Testis (tissue), 5 donors: Measurements from ENCODE around the gene HERPUD1. TPM values are rescaled to one million over a fixed set of nuclear protein-coding genes. Genes with fewer than 3 reads are reported as not detected.
"Not testable (repeated sequence)": the region's sequence is repeated elsewhere in the genome, so short reads cannot be mapped to it uniquely, and the experiment has no call there.

Experiments
- DNase-seq: peaks from one replicate; pipeline ENCODE4 v3.0.0-alpha.2; 2019
- H3K27ac ChIP-seq, 2 donors: fragments of 200-600 bp; sonication (generic); one replicate each; pipeline ENCODE4 v1.5.1; 2019
- H3K27me3 ChIP-seq: fragments of 200-600 bp; sonication (generic); one replicate; pipeline ENCODE4 v1.5.1; 2019
- H3K36me3 ChIP-seq: fragments of 200-600 bp; sonication (generic); one replicate; pipeline ENCODE4 v1.5.1; 2017; ENCODE audit warnings: low read depth; ENCODE audit errors: missing control alignments
- H3K4me1 ChIP-seq: fragments of 200-600 bp; sonication (generic); one replicate; pipeline ENCODE4 v1.5.1; 2019
- H3K4me3 ChIP-seq, 2 donors: fragments of 200-600 bp; sonication (generic); one replicate each; pipeline ENCODE4 v1.5.1; 2017 to 2019
- H3K9me3 ChIP-seq: fragments of 200-600 bp; sonication (generic); one replicate; pipeline ENCODE4 v1.5.1; 2017
- CTCF ChIP-seq, 3 experiments: fragments of 450-650 bp in 2 of 3; fragments of 200-600 bp in 1 of 3; sonication (generic) in 1 of 3; IDR thresholded peaks; one replicate each; pipeline ENCODE4 v1.5.1; 2016 to 2019; ENCODE audit warnings: antibody characterized with exemption in 3 of 3, mild to moderate bottlenecking in 2 of 3, moderate library complexity in 1 of 3
- POLR2A ChIP-seq: fragments of 450-650 bp; IDR thresholded peaks from one replicate; pipeline ENCODE4 v1.6.1; 2017; ENCODE audit warnings: antibody characterized with exemption, mild to moderate bottlenecking, moderate library complexity
- WGBS, 2 donors: methylation state at CpG; one replicate each; pipeline ENCODE4 v1.1.5; 2018; 5-methylcytosine and 5-hydroxymethylcytosine counted together
- intact Hi-C: fragments of 100-400 bp; cut with DNase I; formaldehyde crosslinking; loops from one replicate; pipeline ENCODE4 v1.15.1; 2023; ENCODE audit warnings: low total_unique reads
- long read RNA-seq, 2 donors: transcript quantifications; one replicate each; lab custom pipeline, GENCODE V29; 2026
- polyA plus RNA-seq: library from polyadenylated mRNA; stranded (reverse); fragments of 350-450 nt; fragmentation: Illumina TruSeq; extraction: RNeasy Lipid Tissue Mini Kit (QIAGEN cat#74804); gene quantifications from one replicate; pipeline ENCODE4 v1.2.3, GENCODE V29; 2014; ENCODE audit warnings: low read depth, low replicate concordance; ENCODE audit not compliant: insufficient read depth
- total RNA-seq, 2 donors: library from RNA; depleted of rRNA; stranded (reverse); fragments of >200 nt; gene quantifications; one replicate each; pipeline ENCODE4 v1.2.3, GENCODE V29; 2016

The HERPUD1 gene
- total RNA-seq (10 to 100 TPM; 68.0 to 90.8 TPM), polyA plus RNA-seq (88.9 TPM)
- long read RNA-seq, donor 1, transcript HERPUD1-204 (8 exons, 2,946 nt) = major isoform, 33 of 42 reads
- long read RNA-seq, donor 1, partial matches to known transcripts = 5 of 42 reads
- long read RNA-seq, donor 1, other reads (novel, unspliced or antisense) = 0 of 42 reads
- long read RNA-seq, donor 2, transcript HERPUD1-204 (8 exons, 2,946 nt) = major isoform, 12 of 16 reads
- long read RNA-seq, donor 2, partial matches to known transcripts = 0 of 16 reads
- long read RNA-seq, donor 2, other reads (novel, unspliced or antisense) = 0 of 16 reads

- no peaks in the 10 kb centered on the region for H3K36me3 ChIP-seq
- H3K9me3 ChIP-seq = no peaks in the 10 kb centered on the region
- H3K27ac ChIP-seq = peak within 1 kb of the TSS; percentile 92 to 98
- WGBS, 2 donors = 0% methylated on average over 13 to 37 of the region's 83 CpGs
- intact Hi-C loops = no loop called here
- H3K4me1 ChIP-seq = peaks cover 14% of the 10 kb centered on the region
- H3K27me3 ChIP-seq = no peaks in the 10 kb centered on the region
- TF ChIP-seq CTCF (IDR thresholded peaks at IDR 0.05) = peak in 2 of 3 experiments; percentile 5 to 6
- TF ChIP-seq POLR2A = peak; percentile 65
- H3K4me3 ChIP-seq = peak within 1 kb of the TSS; percentile 88 to 97
- peak; percentile 99 for DNase-seq
These were observed at the start of gene HERPUD1 for GRCh38 chr16:56931892-56932720. Gene HERPUD1, plus strand, starts transcription at chr16:56932142. Its CDS starts 103 bp downstream, at chr16:56932245.

- 100% methylated on average over 2 of the region's 2 CpGs; no CpG with 5 or more reads in 1 of the 2 donors for WGBS, 2 donors
These were observed 48.4 kb upstream of the HERPUD1 start for GRCh38 chr16:56883586-56883985.

GRCh38 chr16:56884026-56884582, 47.8 kb upstream of the HERPUD1 start:
- Histone ChIP-seq H3K36me3 (no peaks in the 10 kb centered on the region), H3K27ac (no peak overlapping the region), H3K4me1 (no peaks in the 10 kb centered on the region), H3K27me3 (no peaks in the 10 kb centered on the region), H3K4me3 (no peak overlapping the region), H3K9me3 (no peaks in the 10 kb centered on the region)
- 95 to 100% methylated on average over 7 to 11 of the region's 14 CpGs for WGBS, 2 donors
- TF ChIP-seq POLR2A (no peak), CTCF (IDR thresholded peaks at IDR 0.05) (no peak)
- intact Hi-C loops = no loop called here
- no peak for DNase-seq

More at GRCh38 chr16:56883586-56883985, 48.4 kb upstream of the HERPUD1 start:
- intact Hi-C loops = no loop called here
- TF ChIP-seq CTCF (IDR thresholded peaks at IDR 0.05) (no peak), POLR2A (no peak)
- no peak overlapping the region for H3K4me3 ChIP-seq
- H3K27me3 ChIP-seq = no peaks in the 10 kb centered on the region
- no peak for DNase-seq
- no peaks in the 10 kb centered on the region for H3K4me1 ChIP-seq
- no peak overlapping the region for H3K27ac ChIP-seq
- no peaks in the 10 kb centered on the region for H3K9me3 ChIP-seq
- no peaks in the 10 kb centered on the region for H3K36me3 ChIP-seq

- WGBS, 2 donors = 84 to 88% methylated on average over 13 of the region's 13 CpGs
- H3K27me3 ChIP-seq, H3K36me3 ChIP-seq, H3K27ac ChIP-seq, DNase-seq, H3K9me3 ChIP-seq, intact Hi-C loops, H3K4me1 ChIP-seq, H3K4me3 ChIP-seq: not testable (repeated sequence)
These were observed 47.0 kb upstream of the HERPUD1 start for GRCh38 chr16:56884929-56885328.
